HG02973 (cell line): Measurements from ENCODE around the gene PCDH11X.
"Not testable (repeated sequence)": the region's sequence is repeated elsewhere in the genome, so short reads cannot be mapped to it uniquely, and the experiment has no call there.

Source experiments
- ATAC-seq: cut with Tn5 transposase; IDR thresholded peaks from one replicate; pipeline ENCODE4 v1.9.1; 2021; ENCODE audit warnings: moderate library complexity; ENCODE audit not compliant: unreplicated experiment

Gene PCDH11X, protein sequence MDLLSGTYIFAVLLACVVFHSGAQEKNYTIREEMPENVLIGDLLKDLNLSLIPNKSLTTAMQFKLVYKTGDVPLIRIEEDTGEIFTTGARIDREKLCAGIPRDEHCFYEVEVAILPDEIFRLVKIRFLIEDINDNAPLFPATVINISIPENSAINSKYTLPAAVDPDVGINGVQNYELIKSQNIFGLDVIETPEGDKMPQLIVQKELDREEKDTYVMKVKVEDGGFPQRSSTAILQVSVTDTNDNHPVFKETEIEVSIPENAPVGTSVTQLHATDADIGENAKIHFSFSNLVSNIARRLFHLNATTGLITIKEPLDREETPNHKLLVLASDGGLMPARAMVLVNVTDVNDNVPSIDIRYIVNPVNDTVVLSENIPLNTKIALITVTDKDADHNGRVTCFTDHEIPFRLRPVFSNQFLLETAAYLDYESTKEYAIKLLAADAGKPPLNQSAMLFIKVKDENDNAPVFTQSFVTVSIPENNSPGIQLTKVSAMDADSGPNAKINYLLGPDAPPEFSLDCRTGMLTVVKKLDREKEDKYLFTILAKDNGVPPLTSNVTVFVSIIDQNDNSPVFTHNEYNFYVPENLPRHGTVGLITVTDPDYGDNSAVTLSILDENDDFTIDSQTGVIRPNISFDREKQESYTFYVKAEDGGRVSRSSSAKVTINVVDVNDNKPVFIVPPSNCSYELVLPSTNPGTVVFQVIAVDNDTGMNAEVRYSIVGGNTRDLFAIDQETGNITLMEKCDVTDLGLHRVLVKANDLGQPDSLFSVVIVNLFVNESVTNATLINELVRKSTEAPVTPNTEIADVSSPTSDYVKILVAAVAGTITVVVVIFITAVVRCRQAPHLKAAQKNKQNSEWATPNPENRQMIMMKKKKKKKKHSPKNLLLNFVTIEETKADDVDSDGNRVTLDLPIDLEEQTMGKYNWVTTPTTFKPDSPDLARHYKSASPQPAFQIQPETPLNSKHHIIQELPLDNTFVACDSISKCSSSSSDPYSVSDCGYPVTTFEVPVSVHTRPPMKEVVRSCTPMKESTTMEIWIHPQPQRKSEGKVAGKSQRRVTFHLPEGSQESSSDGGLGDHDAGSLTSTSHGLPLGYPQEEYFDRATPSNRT (N-terminal part only)

GRCh38 chrX:91779135-91779534 lies at the start of gene PCDH11X:
Gene PCDH11X, plus strand, starts transcription at chrX:91779375. Its CDS starts 56,130 bp downstream, at chrX:91835505.
- ATAC-seq = not testable (repeated sequence)

GRCh38 chrX:91747446-91747845 lies 31.7 kb upstream of the PCDH11X start:
- ATAC-seq = not testable (repeated sequence)

DNA sequence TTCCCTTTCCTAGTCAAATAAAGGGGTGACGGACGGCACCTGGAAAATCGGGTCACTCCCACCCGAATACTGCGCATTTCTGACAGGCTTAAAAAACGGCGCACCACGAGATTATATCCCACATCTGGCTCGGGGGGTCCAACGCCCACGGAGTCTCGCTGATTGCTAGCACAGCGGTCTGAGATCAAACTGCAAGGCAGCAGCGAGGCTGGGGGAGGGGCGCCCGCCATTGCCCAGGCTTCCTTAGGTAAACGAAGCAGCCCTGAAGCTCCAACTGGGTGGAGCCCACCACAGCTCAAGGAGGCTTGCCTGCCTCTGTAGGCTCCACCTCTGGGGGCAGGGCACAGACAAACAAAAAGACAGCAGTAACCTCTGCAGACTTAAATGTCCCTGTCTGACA lies 26.2 kb upstream of the PCDH11X start:
- not testable (repeated sequence) for ATAC-seq

DNA sequence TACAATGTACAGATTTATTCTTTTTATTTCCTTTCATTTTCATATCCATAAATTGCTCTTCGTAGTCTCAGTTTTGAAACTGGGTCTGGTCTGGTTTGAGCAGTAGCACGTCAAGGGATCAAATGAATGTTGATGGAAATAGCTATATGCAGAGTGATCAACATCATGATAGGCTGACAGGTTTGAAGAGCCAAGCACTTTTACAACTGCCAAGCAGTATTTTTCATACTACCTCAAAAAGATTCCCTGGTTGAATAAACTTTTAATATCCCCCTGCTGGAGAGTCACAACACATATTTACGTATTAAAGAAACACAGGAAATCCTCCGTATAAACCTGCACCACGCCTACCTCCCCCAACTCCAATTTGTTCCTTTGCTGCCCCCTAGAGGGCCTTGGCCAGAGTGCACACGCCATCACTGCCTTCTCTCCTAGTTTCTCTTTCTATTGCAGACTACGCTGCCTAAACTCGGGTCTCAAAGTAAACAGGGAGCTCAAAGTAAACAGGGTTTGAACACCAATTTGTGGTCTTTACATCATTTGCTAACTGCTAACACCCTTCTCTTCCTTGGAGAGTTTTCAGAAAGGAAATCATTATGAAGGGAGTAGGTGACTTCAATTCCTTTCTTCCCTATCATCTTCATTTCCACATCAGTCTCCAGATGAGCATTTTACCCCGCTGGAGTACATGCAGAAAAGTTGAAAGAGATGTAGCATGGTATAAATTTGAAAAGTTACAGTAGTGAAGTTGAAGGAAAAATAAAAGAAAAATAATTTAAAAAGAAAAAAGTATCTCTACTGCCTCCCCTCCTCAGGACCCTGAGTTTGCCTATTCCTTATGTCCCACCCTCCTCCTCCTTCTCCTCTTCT lies 8.3 kb upstream of the PCDH11X start:
- peak; percentile 99 for ATAC-seq

GRCh38 chrX:91773943-91774342 lies 5.2 kb upstream of the PCDH11X start:
- not testable (repeated sequence) for ATAC-seq

GRCh38 chrX:91780008-91780407 lies 833 bp downstream of the PCDH11X start:
- not testable (repeated sequence) for ATAC-seq

DNA sequence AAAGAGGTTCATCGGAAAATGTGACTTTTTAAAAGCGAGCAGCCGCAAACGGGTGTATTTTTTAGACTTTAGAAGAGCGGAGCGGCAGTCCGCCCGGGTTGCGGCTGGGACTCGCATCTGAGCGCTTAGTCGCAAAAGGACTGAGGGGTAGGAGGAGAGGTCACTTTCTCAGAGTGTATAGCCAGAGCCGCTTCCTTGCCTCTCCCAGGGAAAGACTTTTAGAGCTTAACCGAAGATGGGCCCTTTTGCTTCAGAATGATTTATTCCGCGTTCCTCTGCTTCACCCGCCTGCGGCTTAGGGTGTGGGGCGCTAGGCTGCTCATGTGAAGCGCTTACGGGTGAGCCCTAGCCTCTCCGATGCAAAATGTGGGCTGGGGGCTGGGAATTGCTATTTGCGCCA lies 1.5 kb downstream of the PCDH11X start:
- not testable (repeated sequence) for ATAC-seq

GRCh38 chrX:91781553-91782298 lies 2.6 kb downstream of the PCDH11X start:
- not testable (repeated sequence) for ATAC-seq

DNA sequence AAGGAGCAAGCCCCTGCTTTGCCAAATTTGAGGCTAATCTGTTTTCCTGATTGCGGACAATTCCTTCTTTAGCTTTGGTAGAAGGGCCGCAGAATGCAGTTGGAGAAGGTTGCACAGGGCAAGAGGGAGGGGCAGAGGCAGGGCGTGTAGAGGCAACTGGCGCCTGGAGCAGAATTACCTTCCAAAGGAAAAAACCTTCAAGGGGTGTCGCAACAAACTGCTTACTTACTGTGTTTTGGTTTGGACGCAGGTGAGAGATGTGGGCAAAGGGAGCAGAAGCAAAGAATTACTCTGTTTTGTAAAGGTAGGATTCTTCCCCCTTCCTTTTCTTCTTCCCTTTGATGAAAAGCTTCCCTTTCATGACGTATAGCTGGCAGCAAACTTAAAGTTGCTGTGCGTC lies 3.6 kb downstream of the PCDH11X start:
- not testable (repeated sequence) for ATAC-seq

- not testable (repeated sequence) for ATAC-seq
Observed at GRCh38 chrX:91817537-91817936, 38.4 kb downstream of the PCDH11X start.

GRCh38 chrX:91825321-91825720 lies 46.1 kb downstream of the PCDH11X start:
- ATAC-seq = not testable (repeated sequence)
